ENCODE results near the gene LRIG1. TPM values are rescaled to one million over a fixed set of nuclear protein-coding genes. Genes with fewer than 3 reads are reported as not detected.
A peak's percentile ranks its signal among the peaks of the same experiment; 100 is the strongest.

The LRIG1 gene
- total RNA-seq, 2 experiments from 2014 or later, result 14.7 to 17.1 TPM

DNA sequence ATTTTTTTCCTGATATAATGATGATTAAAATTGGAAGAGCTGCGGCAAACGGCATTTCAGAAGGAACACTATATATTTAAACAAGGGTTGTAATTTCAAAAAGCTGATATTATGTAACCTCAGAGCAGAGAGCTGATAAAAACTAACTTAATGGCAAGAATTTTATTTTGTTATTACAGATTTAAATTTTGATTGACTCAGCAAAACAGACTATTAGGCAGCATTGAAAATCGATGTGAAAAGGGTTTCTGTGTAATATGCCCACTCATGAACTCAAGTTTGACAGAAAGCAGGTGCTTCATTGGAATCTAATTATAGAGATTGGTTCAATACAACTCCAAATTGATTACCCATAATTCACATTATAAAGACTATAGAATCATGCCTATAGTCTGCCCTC is 24.9 kb upstream of the LRIG1 start:
- H3K27me3 Mint-ChIP-seq (ENCODE audit: low read depth), result peaks cover 15% of the 10 kb centered on the region
- no peaks in the 10 kb centered on the region for H3K9me3 Mint-ChIP-seq (ENCODE audit: insufficient read depth)
- ChIA-PET CTCF (interaction anchor here (0.6 to 1.3 kb wide), 2 partner anchors 118 to 1716 kb away, joined by 3 read pairs; no protein-coding TSS in a partner anchor), POLR2A (interaction anchor here (0.6 kb wide), 1 partner anchor 30 kb away, joined by 3 read pairs; no protein-coding TSS in a partner anchor)
- H3K4me1 Mint-ChIP-seq (ENCODE audit: low read depth), result peaks cover 5% of the 10 kb centered on the region
- ATAC-seq (no peak), DNase-seq (no peak)
- H3K36me3 Mint-ChIP-seq (ENCODE audit: low read depth), result no peaks in the 10 kb centered on the region
- no peak overlapping the region for H3K27ac Mint-ChIP-seq
- H3K4me3 Mint-ChIP-seq, result no peak overlapping the region

DNA sequence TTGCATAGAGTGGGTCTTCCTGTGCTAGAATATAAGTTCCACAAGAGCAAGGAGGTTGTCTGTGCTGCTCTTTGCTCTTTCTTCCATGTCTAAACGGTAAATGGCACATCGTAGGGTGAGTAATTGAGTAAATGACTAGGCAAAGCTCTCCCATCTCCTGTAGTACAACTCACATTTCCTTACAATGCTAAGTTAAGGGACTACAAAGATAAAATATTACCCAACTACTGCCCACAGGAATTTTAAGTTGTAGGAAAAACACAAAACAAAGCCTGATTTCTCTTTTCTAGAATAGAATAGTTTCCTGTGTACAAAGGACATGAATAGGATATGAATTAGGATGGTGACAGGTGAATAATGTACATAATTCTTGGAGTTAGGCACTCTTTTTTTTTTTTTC is 19.9 kb upstream of the LRIG1 start:
- no peaks in the 10 kb centered on the region for H3K36me3 Mint-ChIP-seq (ENCODE audit: low read depth)
- no peak for DNase-seq
- H3K4me3 Mint-ChIP-seq, result no peak overlapping the region
- no peaks in the 10 kb centered on the region for H3K9me3 Mint-ChIP-seq (ENCODE audit: insufficient read depth)
- CTCF ChIA-PET, result no interaction called here
- H3K27ac Mint-ChIP-seq, result no peak overlapping the region
- POLR2A ChIA-PET, result no interaction called here
- no peak for ATAC-seq
- H3K4me1 Mint-ChIP-seq (ENCODE audit: low read depth), result peaks cover 5% of the 10 kb centered on the region
- H3K27me3 Mint-ChIP-seq (ENCODE audit: low read depth), result peaks cover 25% of the 10 kb centered on the region

DNA sequence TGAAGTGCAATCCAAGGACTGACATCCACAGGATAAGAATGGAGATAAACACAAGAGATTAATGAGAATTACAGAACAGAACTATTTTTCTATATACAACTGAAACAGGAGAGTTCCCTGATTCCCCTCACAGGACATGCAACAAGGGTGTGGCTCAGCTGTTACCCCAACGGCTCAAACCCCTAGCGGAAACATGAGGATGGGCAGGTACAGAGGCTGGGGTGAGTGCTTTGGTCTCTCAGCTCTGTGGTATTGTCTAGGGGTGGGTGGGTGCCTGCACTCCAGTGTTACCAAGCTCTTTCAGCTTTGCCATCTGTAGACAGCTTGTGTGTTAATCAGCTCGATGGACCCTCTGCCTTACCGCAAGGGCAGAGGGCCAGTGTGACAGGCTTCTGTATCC is 17.8 kb upstream of the LRIG1 start:
- DNase-seq, result no peak
- no peak for ATAC-seq
- no peak overlapping the region for H3K4me3 Mint-ChIP-seq
- peaks cover 21% of the 10 kb centered on the region for H3K27me3 Mint-ChIP-seq (ENCODE audit: low read depth)
- no peaks in the 10 kb centered on the region for H3K4me1 Mint-ChIP-seq (ENCODE audit: low read depth)
- CTCF ChIA-PET, result no interaction called here
- H3K27ac Mint-ChIP-seq, result no peak overlapping the region
- H3K9me3 Mint-ChIP-seq (ENCODE audit: insufficient read depth), result no peaks in the 10 kb centered on the region
- POLR2A ChIA-PET, result no interaction called here
- H3K36me3 Mint-ChIP-seq (ENCODE audit: low read depth), result no peaks in the 10 kb centered on the region

DNA sequence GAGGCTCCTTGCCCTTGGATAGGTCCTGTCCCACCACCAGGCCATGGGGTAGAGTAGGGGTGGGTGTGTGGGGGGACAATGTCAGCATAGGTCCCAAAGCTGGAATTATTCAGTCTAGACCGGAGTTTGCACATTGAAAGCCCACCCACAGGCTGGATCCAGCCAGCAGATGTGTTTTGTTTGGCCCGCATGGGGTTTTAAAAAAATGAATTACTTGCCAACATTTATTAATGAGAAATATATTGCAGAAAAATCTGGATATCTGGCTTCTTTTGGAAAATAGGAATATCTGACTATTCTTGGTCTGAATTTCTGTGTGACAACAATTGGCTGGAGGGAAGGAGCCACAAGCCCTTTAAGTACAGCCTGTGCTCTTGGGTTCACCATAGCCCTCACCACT is 17.3 kb upstream of the LRIG1 start:
- Mint-ChIP-seq H3K4me1 (ENCODE audit: low read depth) (no peaks in the 10 kb centered on the region), H3K36me3 (ENCODE audit: low read depth) (no peaks in the 10 kb centered on the region), H3K27me3 (ENCODE audit: low read depth) (peaks cover 22% of the 10 kb centered on the region), H3K27ac (no peak overlapping the region), H3K9me3 (ENCODE audit: insufficient read depth) (no peaks in the 10 kb centered on the region), H3K4me3 (no peak overlapping the region)
- DNase-seq (no peak), ATAC-seq (no peak)
- ChIA-PET CTCF (interaction anchor here (1.1 kb wide), 1 partner anchor 110 kb away, joined by 3 read pairs; no protein-coding TSS in a partner anchor), POLR2A (no interaction called here)

DNA sequence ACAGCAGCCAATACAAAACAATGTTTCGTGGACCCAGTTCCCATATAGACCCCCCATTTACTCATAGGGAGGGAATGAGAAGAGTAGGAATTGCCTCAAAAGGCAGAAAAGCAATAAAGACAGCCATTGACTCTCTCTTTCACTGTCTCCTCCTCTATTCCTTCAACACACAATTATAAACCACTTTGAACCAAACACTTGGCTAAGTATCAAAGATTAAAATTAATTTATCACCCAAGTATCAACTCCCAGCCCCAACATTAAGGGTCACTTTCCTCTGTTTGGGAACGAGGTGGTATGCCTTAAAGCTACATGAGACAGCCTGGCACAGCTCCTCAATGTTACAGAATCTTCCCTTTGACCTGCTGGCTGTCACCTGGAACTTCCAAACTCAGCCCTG is 16.4 kb upstream of the LRIG1 start:
- H3K27ac Mint-ChIP-seq, result no peak overlapping the region
- ChIA-PET POLR2A (no interaction called here), CTCF (interaction anchor here (1.1 kb wide), 1 partner anchor 109 kb away, joined by 3 read pairs; no protein-coding TSS in a partner anchor)
- no peaks in the 10 kb centered on the region for H3K36me3 Mint-ChIP-seq (ENCODE audit: low read depth)
- DNase-seq (no peak), ATAC-seq (no peak)
- H3K4me1 Mint-ChIP-seq (ENCODE audit: low read depth), result no peaks in the 10 kb centered on the region
- H3K9me3 Mint-ChIP-seq (ENCODE audit: insufficient read depth), result no peaks in the 10 kb centered on the region
- peaks cover 26% of the 10 kb centered on the region for H3K27me3 Mint-ChIP-seq (ENCODE audit: low read depth)
- H3K4me3 Mint-ChIP-seq, result no peak overlapping the region

DNA sequence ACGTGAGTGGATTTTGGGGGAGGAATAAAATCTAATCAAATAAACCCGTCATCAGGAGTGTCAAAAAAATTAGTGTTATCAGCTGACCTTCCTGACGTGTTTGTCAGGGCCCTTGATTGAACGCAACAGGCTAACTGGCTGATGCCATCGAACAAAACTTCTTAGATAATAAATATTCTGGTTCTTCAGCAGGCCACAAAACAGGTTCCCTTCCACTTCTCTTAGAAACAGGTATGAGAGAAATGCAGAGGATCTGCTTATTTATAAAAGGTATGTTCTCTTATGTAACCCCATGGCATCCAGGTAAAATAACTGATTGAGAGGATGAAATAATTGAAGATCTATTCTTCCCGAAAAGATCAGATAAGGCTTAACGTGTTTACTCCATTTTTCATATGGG is 7.6 kb upstream of the LRIG1 start:
- no peaks in the 10 kb centered on the region for H3K4me1 Mint-ChIP-seq (ENCODE audit: low read depth)
- ChIA-PET CTCF (interaction anchor here (1.2 kb wide), 1 partner anchor 100 kb away, joined by 3 read pairs; no protein-coding TSS in a partner anchor), POLR2A (no interaction called here)
- H3K36me3 Mint-ChIP-seq (ENCODE audit: low read depth), result no peaks in the 10 kb centered on the region
- H3K4me3 Mint-ChIP-seq, result no peak overlapping the region
- H3K27ac Mint-ChIP-seq, result no peak overlapping the region
- no peaks in the 10 kb centered on the region for H3K9me3 Mint-ChIP-seq (ENCODE audit: insufficient read depth)
- ATAC-seq (no peak), DNase-seq (no peak)
- H3K27me3 Mint-ChIP-seq (ENCODE audit: low read depth), result peaks cover 37% of the 10 kb centered on the region

DNA sequence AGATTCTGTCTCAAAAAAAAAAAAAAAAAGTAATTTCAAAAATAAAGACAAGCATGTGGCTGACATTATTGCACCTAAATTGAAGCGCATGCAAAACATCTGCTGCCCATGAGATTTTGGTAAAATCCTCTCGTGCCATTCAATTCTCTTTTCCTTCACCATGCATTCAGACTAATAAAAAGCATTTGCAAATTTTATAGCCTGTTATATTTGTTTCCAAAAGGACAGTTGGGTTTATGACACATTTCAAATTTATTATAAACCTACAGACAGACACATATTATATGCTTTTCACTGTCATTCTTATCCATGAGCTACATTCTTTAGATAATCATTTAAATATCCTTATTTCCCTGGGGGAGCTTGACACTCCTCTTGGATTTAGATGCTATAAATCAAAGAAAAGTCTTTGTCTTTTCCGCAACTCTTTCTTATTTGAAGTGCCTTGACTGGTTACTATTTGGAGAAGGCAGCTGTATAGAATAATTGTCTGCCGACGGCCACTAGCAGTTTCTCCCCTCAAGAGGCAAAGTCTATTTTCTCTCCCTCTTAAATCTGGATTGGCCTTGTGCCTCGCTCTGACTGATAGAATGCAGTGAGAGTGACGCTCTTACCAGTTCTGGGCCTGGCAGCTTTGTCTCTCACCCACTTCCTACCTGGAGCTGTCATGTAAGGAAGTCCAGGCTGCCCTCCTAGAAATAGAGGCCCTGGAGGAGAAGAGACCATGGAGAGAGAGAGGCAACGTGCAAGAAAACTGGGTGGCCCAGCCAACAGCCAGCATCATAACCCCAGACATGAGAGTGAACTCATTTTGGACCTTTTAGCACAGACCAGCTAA is 6.8 kb upstream of the LRIG1 start:
- Mint-ChIP-seq H3K4me1 (ENCODE audit: low read depth) (peaks cover 5% of the 10 kb centered on the region), H3K4me3 (no peak overlapping the region), H3K27me3 (ENCODE audit: low read depth) (peaks cover 38% of the 10 kb centered on the region), H3K36me3 (ENCODE audit: low read depth) (no peaks in the 10 kb centered on the region), H3K27ac (no peak overlapping the region), H3K9me3 (ENCODE audit: insufficient read depth) (no peaks in the 10 kb centered on the region)
- ChIA-PET CTCF (interaction anchor here (1.3 kb wide), 1 partner anchor 40 kb away, joined by 3 read pairs; no protein-coding TSS in a partner anchor), POLR2A (no interaction called here)
- ATAC-seq, result no peak
- DNase-seq, result no peak

DNA sequence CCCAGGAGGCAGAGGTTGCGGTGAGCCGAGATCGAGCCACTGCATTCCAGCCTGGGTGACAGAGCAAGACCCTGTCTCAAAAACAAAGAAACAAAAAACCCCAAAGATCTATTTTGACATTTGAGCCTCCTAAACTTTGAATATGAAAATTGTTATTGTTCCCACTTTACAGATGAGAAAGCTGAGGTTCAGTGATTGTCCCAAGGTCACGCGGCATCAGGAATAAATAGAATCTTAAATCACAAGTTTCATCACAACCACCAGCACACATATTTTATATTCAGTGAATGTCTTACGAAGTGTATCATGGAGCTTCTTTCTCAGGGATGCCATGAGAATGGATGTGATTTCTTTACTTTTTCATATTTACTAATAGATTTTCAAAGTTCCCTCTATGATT is 5.3 kb upstream of the LRIG1 start:
- DNase-seq, result no peak
- Mint-ChIP-seq H3K27me3 (ENCODE audit: low read depth) (peaks cover 36% of the 10 kb centered on the region), H3K27ac (no peak overlapping the region), H3K9me3 (ENCODE audit: insufficient read depth) (no peaks in the 10 kb centered on the region), H3K4me3 (no peak overlapping the region), H3K36me3 (ENCODE audit: low read depth) (no peaks in the 10 kb centered on the region), H3K4me1 (ENCODE audit: low read depth) (peaks cover 16% of the 10 kb centered on the region)
- no peak for ATAC-seq
- POLR2A ChIA-PET, result interaction anchor here (0.6 kb wide), 1 partner anchor 72 kb away, joined by 3 read pairs; no protein-coding TSS in a partner anchor
- CTCF ChIA-PET, result interaction anchor here (0.8 to 1.6 kb wide), 3 partner anchors 10 to 251 kb away, joined by 3 read pairs; no protein-coding TSS in a partner anchor

DNA sequence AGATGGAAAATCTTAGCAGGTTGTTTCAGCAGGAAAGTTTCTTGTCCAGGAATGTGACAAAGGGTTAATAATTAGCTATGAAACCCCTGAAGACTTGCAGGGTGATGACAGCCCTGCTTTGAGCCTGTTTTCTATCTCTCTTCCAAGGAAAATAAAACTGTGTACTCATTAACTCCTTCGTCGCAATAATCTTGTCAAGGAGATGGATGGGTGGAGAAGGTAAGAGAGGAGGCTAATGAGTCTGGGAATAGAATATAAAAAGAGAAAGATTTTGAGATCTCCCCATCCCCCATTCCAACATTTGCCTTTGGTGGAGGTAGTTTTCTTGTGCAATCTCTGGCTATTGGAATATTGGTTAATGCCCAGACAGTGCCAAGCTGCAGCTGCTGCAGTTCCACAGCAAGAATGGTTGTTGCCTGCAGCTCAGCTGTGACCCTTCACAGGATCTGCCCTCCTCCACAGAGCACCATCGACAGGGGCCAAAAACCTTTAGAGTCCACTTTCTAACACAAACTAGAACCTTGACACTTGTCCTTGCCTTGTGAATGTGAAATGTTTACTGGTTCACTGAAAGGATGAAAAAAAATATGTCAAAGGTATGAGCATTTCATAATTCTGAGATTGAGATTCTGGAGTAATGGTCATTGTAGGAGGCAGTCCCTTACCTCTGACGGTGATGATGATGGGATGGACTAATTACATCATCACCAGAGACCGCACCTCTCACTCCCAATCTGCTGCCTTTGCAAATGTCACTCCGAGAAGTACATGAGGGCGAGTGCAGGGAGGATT is 4.2 kb upstream of the LRIG1 start:
- no peak overlapping the region for H3K27ac Mint-ChIP-seq

DNA sequence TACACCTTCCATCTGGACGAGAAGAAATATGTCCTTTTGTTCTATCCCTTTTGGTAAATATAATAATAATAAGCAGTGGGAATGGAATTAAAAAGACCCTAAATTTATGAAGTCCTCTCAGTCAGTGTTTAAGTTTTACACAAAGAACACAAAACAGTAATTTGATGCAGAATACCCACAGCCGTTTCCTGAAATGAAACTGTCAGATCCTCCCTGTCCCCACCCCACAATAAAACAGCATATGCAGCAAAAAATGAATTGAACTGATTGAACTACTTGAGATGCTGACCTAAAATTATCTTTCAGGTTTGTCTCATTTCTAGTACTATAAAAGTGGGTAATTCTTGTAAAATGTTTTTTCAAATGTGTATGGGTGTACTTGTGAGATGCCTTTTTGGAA is 2.2 kb upstream of the LRIG1 start:
- POLR2A ChIA-PET, result no interaction called here
- Mint-ChIP-seq H3K9me3 (ENCODE audit: insufficient read depth) (no peaks in the 10 kb centered on the region), H3K27me3 (ENCODE audit: low read depth) (peaks cover 35% of the 10 kb centered on the region), H3K4me1 (ENCODE audit: low read depth) (peaks cover 36% of the 10 kb centered on the region), H3K36me3 (ENCODE audit: low read depth) (no peaks in the 10 kb centered on the region), H3K27ac (no peak overlapping the region), H3K4me3 (no peak overlapping the region)
- DNase-seq, result no peak
- CTCF ChIA-PET, result no interaction called here
- ATAC-seq, result no peak

More for the DNA sequence above, 4.2 kb upstream of the LRIG1 start:
- ChIA-PET POLR2A (no interaction called here), CTCF (no interaction called here)
- Mint-ChIP-seq H3K9me3 (ENCODE audit: insufficient read depth) (no peaks in the 10 kb centered on the region), H3K36me3 (ENCODE audit: low read depth) (no peaks in the 10 kb centered on the region), H3K27me3 (ENCODE audit: low read depth) (peaks cover 30% of the 10 kb centered on the region), H3K4me1 (ENCODE audit: low read depth) (peaks cover 18% of the 10 kb centered on the region), H3K4me3 (no peak overlapping the region)
- DNase-seq (no peak), ATAC-seq (no peak)

DNA sequence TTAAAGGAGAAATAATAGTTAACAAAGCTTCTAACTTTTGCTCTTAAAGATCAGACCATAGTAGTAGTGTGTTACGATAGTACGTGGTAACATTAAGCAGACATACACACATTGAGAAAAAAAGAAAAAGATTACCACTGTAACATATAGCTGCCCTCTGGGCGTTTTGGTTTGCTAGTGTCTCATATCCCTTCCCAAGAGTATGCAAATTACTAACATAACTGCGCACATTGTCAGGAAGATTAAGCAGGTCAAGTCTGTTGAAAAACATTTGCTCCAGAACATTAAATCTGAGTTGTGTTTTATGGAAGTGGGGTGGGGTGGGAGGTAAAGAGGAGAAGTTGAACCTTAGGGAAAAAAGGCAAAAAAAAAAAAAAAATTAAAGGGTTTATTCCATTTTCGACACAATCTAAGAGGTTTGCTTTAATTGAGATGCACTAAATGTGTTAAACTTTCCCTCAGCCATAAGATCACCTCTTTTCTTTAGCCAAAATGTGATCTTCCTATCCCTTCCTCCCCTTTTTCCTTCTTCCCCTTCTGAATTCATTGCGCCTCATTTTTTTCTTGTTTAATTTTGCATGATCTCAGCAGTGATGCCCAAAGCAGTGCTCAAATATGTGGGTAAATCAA is 1.5 kb upstream of the LRIG1 start:
- ChIA-PET CTCF (interaction anchor here (1.2 to 1.4 kb wide), 2 partner anchors 94 to 95 kb away, joined by 5 to 7 read pairs; no protein-coding TSS in a partner anchor), POLR2A (interaction anchor here (0.5 kb wide), 1 partner anchor 226 kb away, joined by 4 read pairs; no protein-coding TSS in a partner anchor)
- Mint-ChIP-seq H3K9me3 (ENCODE audit: insufficient read depth) (no peaks in the 10 kb centered on the region), H3K27ac (no peak overlapping the region), H3K4me1 (ENCODE audit: low read depth) (peaks cover 41% of the 10 kb centered on the region), H3K4me3 (peak overlapping the region; percentile 17), H3K27me3 (ENCODE audit: low read depth) (peaks cover 35% of the 10 kb centered on the region), H3K36me3 (ENCODE audit: low read depth) (no peaks in the 10 kb centered on the region)
- DNase-seq, result no peak
- no peak for ATAC-seq
